Measurements from ENCODE around the gene SLC19A1. TPM values are rescaled to one million over a fixed set of nuclear protein-coding genes. Genes with fewer than 3 reads are reported as not detected.

Gene SLC19A1
- polyA plus RNA-seq, 5 donors, result 22.7 to 36.4 (median 24.4) TPM

- no peak for DNase-seq
These were observed 62.3 kb downstream of the SLC19A1 start for GRCh38 chr21:45479691-45480675.

- DNase-seq, result no peak
These were observed 63.2 kb downstream of the SLC19A1 start for GRCh38 chr21:45478816-45479669.

GRCh38 chr21:45478115-45478801 is 64.0 kb downstream of the SLC19A1 start:
- DNase-seq, result peak; percentile 37 to 61

GRCh38 chr21:45477176-45478114 is 64.8 kb downstream of the SLC19A1 start:
- no peak for DNase-seq

GRCh38 chr21:45476582-45476981 is 65.7 kb downstream of the SLC19A1 start:
- DNase-seq, result no peak

GRCh38 chr21:45475797-45476570 is 66.3 kb downstream of the SLC19A1 start:
- no peak for DNase-seq

- no peak for DNase-seq
These were observed 67.1 kb downstream of the SLC19A1 start for GRCh38 chr21:45475004-45475685.

- DNase-seq, result no peak
These were observed 67.8 kb downstream of the SLC19A1 start for GRCh38 chr21:45474323-45474950.

- no peak for DNase-seq
These were observed 68.5 kb downstream of the SLC19A1 start for GRCh38 chr21:45473496-45474322.

- DNase-seq, result no peak
These were observed 69.5 kb downstream of the SLC19A1 start for GRCh38 chr21:45472445-45473365.

GRCh38 chr21:45471525-45472221 is 70.6 kb downstream of the SLC19A1 start:
- DNase-seq, result peak; percentile 78 to 79

- no peak for DNase-seq
These were observed 71.3 kb downstream of the SLC19A1 start for GRCh38 chr21:45470773-45471524.

- DNase-seq, result no peak
These were observed 72.1 kb downstream of the SLC19A1 start for GRCh38 chr21:45470087-45470515.

GRCh38 chr21:45469273-45470086 is 72.8 kb downstream of the SLC19A1 start:
- no peak for DNase-seq
